MCF 10A (cell line): ENCODE measurements around the gene ZBBX. TPM values are rescaled to one million over a fixed set of nuclear protein-coding genes. Genes with fewer than 3 reads are reported as not detected.

Experiments
- BruUV-seq: library from RNA; stranded (reverse); fragments of 400-500 nt; replicated peaks from 2 replicates; lab custom pipeline; 2021; lab: Mats Ljungman, UMichigan
- CTCF ChIA-PET: fragments of 300-600 bp; sonication (Branson Sonifier 250); formaldehyde crosslinking; extraction: SDS; loops from one replicate; lab custom pipeline; 2021; ENCODE audit warnings: antibody characterized with exemption, inconsistent platforms; lab: Yijun Ruan, JAX
- POLR2A ChIA-PET: fragments of 300-600, 350-650 bp; sonication (Branson Sonifier 250); formaldehyde crosslinking; extraction: SDS; loops from one replicate; lab custom pipeline; 2020; ENCODE audit warnings: antibody characterized with exemption, inconsistent platforms; lab: Yijun Ruan, JAX
- DNase-seq: peaks from one replicate; pipeline ENCODE4 v3.0.0-alpha.2; 2018; ENCODE audit not compliant: unreplicated experiment
- H3K27ac Mint-ChIP-seq: one replicate; pipeline ENCODE4 v1.8.0; 2022; ENCODE audit warnings: mild to moderate bottlenecking, low read depth, mixed read lengths; ENCODE audit not compliant: unreplicated experiment
- H3K27me3 Mint-ChIP-seq: one replicate; pipeline ENCODE4 v1.8.0; 2022; ENCODE audit warnings: mixed read lengths; ENCODE audit not compliant: insufficient read depth, unreplicated experiment
- H3K36me3 Mint-ChIP-seq: one replicate; pipeline ENCODE4 v1.8.0; 2022; ENCODE audit warnings: mild to moderate bottlenecking, moderate library complexity, mixed read lengths; ENCODE audit not compliant: insufficient read depth, unreplicated experiment
- H3K4me1 Mint-ChIP-seq: one replicate; pipeline ENCODE4 v1.8.0; 2022; ENCODE audit warnings: mixed read lengths; ENCODE audit not compliant: insufficient read depth, unreplicated experiment
- H3K4me3 Mint-ChIP-seq: one replicate; pipeline ENCODE4 v1.8.0; 2022; ENCODE audit warnings: mild to moderate bottlenecking, moderate library complexity, mixed read lengths; ENCODE audit not compliant: unreplicated experiment
- H3K9me3 Mint-ChIP-seq: one replicate; pipeline ENCODE4 v1.8.0; 2022; ENCODE audit warnings: mixed read lengths; ENCODE audit not compliant: unreplicated experiment
- intact Hi-C: fragments of 100-400 bp; cut with micrococcal nuclease; formaldehyde crosslinking; loops from 2 replicates; pipeline ENCODE4 v1.14.1; 2022
- total RNA-seq: library from RNA; stranded (reverse); gene quantifications from 2 replicates; pipeline ENCODE4 v1.2.3, GENCODE V29; 2022
- TF ChIP-seq, protein P1 (sequence below): fragments of 200-600 bp; IDR thresholded peaks from one replicate; pipeline ENCODE4 v1.8.0; 2022; ENCODE audit warnings: antibody characterized with exemption, mild to moderate bottlenecking; ENCODE audit not compliant: unreplicated experiment

ZBBX gene
- total RNA-seq, 1 experiment from 2014 or later = not detected

DNA sequence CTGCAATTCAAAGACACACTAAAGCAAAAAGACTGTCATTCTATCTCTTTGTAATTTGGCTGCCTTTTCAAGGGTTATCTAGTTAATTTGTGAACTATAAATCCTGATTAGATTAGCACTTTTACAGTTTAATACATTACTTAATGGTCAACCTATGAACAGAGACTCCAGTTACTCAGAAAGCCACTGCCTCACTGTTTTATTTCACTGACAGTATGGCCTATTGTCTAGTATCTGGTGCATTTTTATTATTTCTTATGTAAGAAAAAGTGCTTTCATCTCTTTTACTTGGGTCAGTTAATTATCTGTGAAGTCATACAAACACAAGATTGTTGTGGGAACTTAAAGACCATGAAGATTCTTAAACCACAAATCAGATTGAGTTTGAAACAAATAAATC is 133.8 kb downstream of the ZBBX start:
- Mint-ChIP-seq H3K27me3 (no peaks in the 10 kb centered on the region), H3K36me3 (no peaks in the 10 kb centered on the region), H3K27ac (no peak overlapping the region), H3K4me3 (no peak overlapping the region), H3K4me1 (no peaks in the 10 kb centered on the region), H3K9me3 (peaks cover 8% of the 10 kb centered on the region)
- CTCF ChIA-PET = interaction anchor here (1.4 kb wide), 1 partner anchor 19 kb away, joined by 4 read pairs; no protein-coding TSS in a partner anchor
- no TSS peak for BruUV-seq
- TF ChIP-seq, protein P1, sequence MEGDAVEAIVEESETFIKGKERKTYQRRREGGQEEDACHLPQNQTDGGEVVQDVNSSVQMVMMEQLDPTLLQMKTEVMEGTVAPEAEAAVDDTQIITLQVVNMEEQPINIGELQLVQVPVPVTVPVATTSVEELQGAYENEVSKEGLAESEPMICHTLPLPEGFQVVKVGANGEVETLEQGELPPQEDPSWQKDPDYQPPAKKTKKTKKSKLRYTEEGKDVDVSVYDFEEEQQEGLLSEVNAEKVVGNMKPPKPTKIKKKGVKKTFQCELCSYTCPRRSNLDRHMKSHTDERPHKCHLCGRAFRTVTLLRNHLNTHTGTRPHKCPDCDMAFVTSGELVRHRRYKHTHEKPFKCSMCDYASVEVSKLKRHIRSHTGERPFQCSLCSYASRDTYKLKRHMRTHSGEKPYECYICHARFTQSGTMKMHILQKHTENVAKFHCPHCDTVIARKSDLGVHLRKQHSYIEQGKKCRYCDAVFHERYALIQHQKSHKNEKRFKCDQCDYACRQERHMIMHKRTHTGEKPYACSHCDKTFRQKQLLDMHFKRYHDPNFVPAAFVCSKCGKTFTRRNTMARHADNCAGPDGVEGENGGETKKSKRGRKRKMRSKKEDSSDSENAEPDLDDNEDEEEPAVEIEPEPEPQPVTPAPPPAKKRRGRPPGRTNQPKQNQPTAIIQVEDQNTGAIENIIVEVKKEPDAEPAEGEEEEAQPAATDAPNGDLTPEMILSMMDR = no peak
- intact Hi-C loops = no loop called here
- DNase-seq = no peak
- POLR2A ChIA-PET = no interaction called here

DNA sequence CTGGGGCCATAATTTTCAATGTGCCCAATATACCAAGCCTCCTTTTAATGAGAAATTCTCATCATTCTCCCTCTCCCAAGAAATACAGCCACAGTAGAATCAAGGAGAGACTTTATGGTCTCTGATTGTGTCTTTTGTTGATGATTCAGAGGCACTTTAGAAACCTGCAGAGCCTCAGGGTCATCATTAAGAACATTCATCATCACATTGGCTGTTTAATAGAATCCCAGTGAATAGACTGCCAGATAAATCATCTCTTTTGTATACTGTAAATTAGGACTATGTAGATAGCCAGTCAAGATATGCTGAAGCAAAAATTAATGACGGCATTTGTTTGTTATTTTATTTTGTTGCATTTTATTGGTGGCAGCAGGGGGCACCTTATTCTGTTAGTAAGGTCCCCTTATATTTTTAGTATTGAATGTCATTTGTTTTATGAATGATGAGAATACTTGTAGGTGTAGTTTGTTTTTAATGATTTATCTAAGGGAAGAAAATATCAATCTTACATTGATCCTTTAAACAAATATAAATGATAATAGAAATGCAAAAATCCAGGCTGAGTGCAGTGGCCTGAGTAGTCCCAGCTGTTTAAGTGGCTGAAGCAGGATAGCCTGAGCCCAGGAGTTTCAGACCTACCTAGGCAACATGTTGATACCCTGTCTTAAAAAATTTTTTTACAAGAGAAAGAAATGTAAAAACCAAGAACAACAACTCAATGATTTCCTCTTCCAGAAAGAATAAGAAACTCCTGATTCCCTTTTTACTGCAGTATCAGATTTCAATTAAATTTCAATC is 138.8 kb downstream of the ZBBX start:
- Mint-ChIP-seq H3K27me3 (no peaks in the 10 kb centered on the region), H3K4me3 (no peak overlapping the region), H3K36me3 (no peaks in the 10 kb centered on the region), H3K9me3 (peaks cover 8% of the 10 kb centered on the region), H3K4me1 (no peaks in the 10 kb centered on the region), H3K27ac (no peak overlapping the region)
- no peak for DNase-seq
- TF ChIP-seq, protein P1 = no peak
- ChIA-PET CTCF (no interaction called here), POLR2A (no interaction called here)
- no TSS peak for BruUV-seq
- intact Hi-C loops = no loop called here

DNA sequence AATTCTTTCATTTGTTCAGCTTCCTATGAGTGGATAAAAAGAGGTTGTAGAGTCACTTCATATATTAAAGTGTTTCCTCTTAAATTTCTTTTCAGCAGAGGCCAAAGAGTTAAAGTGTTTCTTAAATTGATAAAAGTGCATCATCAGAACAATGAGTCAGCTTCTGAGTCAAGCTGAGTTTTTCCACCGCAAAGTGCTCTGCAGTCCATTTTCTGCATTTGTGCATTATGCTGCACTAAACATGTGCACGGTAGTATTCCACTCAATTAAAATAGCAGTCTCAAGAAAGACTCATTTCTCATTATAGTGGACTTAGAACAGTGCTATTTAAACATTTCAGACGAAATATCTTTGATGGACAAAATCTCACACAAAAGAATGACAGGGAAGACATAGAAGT is 152.0 kb downstream of the ZBBX start:
- intact Hi-C loops = no loop called here
- POLR2A ChIA-PET = no interaction called here
- CTCF ChIA-PET = no interaction called here

DNA sequence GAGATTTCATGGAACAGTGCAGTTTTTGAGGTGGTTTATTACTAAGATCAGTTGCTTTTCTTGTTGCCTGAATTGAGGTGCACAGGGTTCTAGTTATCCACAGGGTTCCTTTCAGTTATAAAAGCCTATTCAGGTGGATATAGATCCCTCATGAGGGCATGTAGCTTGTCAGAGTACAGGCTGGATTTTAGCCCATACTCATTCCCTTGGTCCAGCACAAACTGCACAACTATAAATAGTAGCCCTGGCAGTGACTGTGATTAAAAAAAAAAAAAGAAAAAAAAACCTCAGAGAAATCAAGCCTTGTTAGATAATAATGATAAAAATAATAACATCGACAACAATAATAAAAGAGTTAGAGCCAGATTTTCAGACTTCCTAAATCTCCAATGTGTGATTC is 154.3 kb downstream of the ZBBX start:
- H3K36me3 Mint-ChIP-seq = no peaks in the 10 kb centered on the region
- TF ChIP-seq, protein P1 = no peak
- no peaks in the 10 kb centered on the region for H3K27me3 Mint-ChIP-seq
- H3K4me1 Mint-ChIP-seq = no peaks in the 10 kb centered on the region
- H3K27ac Mint-ChIP-seq = no peak overlapping the region
- peaks cover 13% of the 10 kb centered on the region for H3K9me3 Mint-ChIP-seq
- no peak overlapping the region for H3K4me3 Mint-ChIP-seq
- ChIA-PET CTCF (interaction anchor here (0.6 kb wide), 1 partner anchor 1346 kb away, joined by 3 read pairs; no protein-coding TSS in a partner anchor), POLR2A (no interaction called here)
- intact Hi-C loops = no loop called here
- no TSS peak for BruUV-seq
- DNase-seq = no peak

More for the DNA sequence above, 152.0 kb downstream of the ZBBX start:
- Mint-ChIP-seq H3K9me3 (no peaks in the 10 kb centered on the region), H3K27ac (no peak overlapping the region), H3K27me3 (no peaks in the 10 kb centered on the region), H3K4me1 (no peaks in the 10 kb centered on the region), H3K4me3 (no peak overlapping the region), H3K36me3 (no peaks in the 10 kb centered on the region)
- TF ChIP-seq, protein P1 = no peak
- BruUV-seq = no TSS peak
- peak; percentile 49 for DNase-seq
